Loucy (cell line): ENCODE measurements around the gene SMAD7.

Source experiments
- EZH2phosphoT487 ChIP-seq: fragments of 200-600 bp; IDR thresholded peaks from 2 replicates; pipeline ENCODE4 v1.6.1; 2018; ENCODE audit warnings: antibody characterized with exemption, mild to moderate bottlenecking, moderate library complexity, borderline replicate concordance
- TF ChIP-seq, protein P1 (sequence below): fragments of 200-600 bp; sonication (generic); conservative IDR thresholded peaks from 2 replicates; pipeline ENCODE4 v1.5.1; 2014; ENCODE audit warnings: mild to moderate bottlenecking, antibody characterized with exemption, low read length

DNA sequence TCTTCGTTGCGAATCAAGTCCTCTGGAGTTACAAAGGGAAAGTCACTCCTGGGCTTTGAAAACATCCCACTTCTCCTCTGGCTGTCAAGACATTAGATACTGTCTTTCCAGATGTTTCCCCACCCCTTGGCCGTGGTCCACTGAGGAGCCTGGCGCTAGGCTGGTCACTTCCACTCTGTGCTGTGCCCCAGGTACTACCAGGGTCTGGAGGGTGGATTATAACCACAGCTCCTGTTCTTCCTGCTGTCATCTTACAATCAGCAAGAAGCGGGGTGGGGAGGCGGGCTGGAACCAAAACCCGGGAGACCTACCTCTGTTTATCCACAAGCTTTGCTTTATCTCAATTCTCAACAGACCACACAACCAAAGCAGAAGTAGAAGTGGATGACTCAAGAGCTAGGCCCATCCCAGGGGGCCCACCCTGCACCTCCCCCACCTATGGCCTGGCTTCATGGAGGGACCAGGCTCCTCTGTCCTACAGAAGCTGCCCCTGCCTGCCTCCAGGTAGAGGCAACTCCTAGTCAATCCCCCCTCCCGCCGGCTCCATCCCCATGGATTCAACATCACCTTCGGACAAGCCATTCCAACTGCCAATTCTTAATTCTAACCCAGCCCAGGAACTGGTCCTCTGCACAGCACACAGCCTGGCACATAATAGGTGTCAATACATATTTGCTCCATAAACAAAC is 17.8 kb downstream of the SMAD7 start:
- TF ChIP-seq, protein P1, sequence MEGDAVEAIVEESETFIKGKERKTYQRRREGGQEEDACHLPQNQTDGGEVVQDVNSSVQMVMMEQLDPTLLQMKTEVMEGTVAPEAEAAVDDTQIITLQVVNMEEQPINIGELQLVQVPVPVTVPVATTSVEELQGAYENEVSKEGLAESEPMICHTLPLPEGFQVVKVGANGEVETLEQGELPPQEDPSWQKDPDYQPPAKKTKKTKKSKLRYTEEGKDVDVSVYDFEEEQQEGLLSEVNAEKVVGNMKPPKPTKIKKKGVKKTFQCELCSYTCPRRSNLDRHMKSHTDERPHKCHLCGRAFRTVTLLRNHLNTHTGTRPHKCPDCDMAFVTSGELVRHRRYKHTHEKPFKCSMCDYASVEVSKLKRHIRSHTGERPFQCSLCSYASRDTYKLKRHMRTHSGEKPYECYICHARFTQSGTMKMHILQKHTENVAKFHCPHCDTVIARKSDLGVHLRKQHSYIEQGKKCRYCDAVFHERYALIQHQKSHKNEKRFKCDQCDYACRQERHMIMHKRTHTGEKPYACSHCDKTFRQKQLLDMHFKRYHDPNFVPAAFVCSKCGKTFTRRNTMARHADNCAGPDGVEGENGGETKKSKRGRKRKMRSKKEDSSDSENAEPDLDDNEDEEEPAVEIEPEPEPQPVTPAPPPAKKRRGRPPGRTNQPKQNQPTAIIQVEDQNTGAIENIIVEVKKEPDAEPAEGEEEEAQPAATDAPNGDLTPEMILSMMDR = no peak
- no peak for TF ChIP-seq EZH2phosphoT487
